Stomach (tissue), 4 donors: ENCODE data around the gene AREG.

Experiments used
- POLR2AphosphoS5 ChIP-seq, 3 donors: sonication (generic); formaldehyde crosslinking; IDR thresholded peaks; one replicate each; pipeline ENCODE4 v1.6.1; 2016; ENCODE audit warnings: antibody characterized with exemption in 3 of 3
- TF ChIP-seq, protein P1 (sequence below), 7 experiments: fragments of 450-650 bp in 4 of 7; fragments of 200-600 bp in 3 of 7; sonication (generic) in 3 of 7; IDR thresholded peaks; one replicate each; pipeline ENCODE4 v1.5.1; 2016 to 2019; ENCODE audit warnings: antibody characterized with exemption in 7 of 7, control low read depth in 2 of 7, mild to moderate bottlenecking in 1 of 7

GRCh38 chr4:74426101-74426500, 18.8 kb upstream of the AREG start:
- no peak for TF ChIP-seq POLR2AphosphoS5 (IDR thresholded peaks at IDR 0.05)
- TF ChIP-seq, protein P1, sequence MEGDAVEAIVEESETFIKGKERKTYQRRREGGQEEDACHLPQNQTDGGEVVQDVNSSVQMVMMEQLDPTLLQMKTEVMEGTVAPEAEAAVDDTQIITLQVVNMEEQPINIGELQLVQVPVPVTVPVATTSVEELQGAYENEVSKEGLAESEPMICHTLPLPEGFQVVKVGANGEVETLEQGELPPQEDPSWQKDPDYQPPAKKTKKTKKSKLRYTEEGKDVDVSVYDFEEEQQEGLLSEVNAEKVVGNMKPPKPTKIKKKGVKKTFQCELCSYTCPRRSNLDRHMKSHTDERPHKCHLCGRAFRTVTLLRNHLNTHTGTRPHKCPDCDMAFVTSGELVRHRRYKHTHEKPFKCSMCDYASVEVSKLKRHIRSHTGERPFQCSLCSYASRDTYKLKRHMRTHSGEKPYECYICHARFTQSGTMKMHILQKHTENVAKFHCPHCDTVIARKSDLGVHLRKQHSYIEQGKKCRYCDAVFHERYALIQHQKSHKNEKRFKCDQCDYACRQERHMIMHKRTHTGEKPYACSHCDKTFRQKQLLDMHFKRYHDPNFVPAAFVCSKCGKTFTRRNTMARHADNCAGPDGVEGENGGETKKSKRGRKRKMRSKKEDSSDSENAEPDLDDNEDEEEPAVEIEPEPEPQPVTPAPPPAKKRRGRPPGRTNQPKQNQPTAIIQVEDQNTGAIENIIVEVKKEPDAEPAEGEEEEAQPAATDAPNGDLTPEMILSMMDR (IDR thresholded peaks at IDR 0.05) = no peak
